Measurements from ENCODE around the gene COMT. TPM values are rescaled to one million over a fixed set of nuclear protein-coding genes. Genes with fewer than 3 reads are reported as not detected.
A peak's percentile ranks its signal among the peaks of the same experiment; 100 is the strongest.

Gene COMT
- total RNA-seq, 1 donor from 2014 or later, result 240 TPM

- Histone ChIP-seq H3K36me3 (peaks cover 0 to 67% of the 10 kb centered on the region in 2 donors), H3K27me3 (no peaks in the 10 kb centered on the region), H3K4me1 (peaks cover 7% of the 10 kb centered on the region), H3K4me3 (no peak overlapping the region), H3K27ac (no peak overlapping the region), H3K9me3 (no peaks in the 10 kb centered on the region)
- TF ChIP-seq POLR2AphosphoS5 (IDR thresholded peaks at IDR 0.05; ENCODE audit: insufficient read depth in 1 of 2, low read depth in 1 of 2), result no peak
- TF ChIP-seq POLR2A (IDR thresholded peaks at IDR 0.05), result no peak
- no peak for TF ChIP-seq CTCF (IDR thresholded peaks at IDR 0.05)
- DNase-seq (ENCODE audit: extremely low spot score in 2 of 2), result no peak
- intact Hi-C loops (cut with DNase I), result no loop called here
These were observed 26.9 kb downstream of the COMT start for GRCh38 chr22:19968450-19968891.

GRCh38 chr22:19969141-19969928 lies 27.8 kb downstream of the COMT start:
- TF ChIP-seq POLR2AphosphoS5 (IDR thresholded peaks at IDR 0.05; ENCODE audit: insufficient read depth in 1 of 2, low read depth in 1 of 2) (no peak), POLR2A (IDR thresholded peaks at IDR 0.05) (no peak), CTCF (IDR thresholded peaks at IDR 0.05) (no peak)
- Histone ChIP-seq H3K36me3 (peaks cover 0 to 58% of the 10 kb centered on the region in 2 donors), H3K27me3 (no peaks in the 10 kb centered on the region), H3K4me1 (peaks cover 9% of the 10 kb centered on the region), H3K27ac (no peak overlapping the region), H3K4me3 (no peak overlapping the region), H3K9me3 (no peaks in the 10 kb centered on the region)
- DNase-seq (ENCODE audit: extremely low spot score in 2 of 2), result no peak
- intact Hi-C loops (cut with DNase I), result no loop called here

GRCh38 chr22:19970031-19970478 lies 28.5 kb downstream of the COMT start:
- no peak for TF ChIP-seq CTCF (IDR thresholded peaks at IDR 0.05)
- no peak for TF ChIP-seq POLR2A (IDR thresholded peaks at IDR 0.05)
- no peak for TF ChIP-seq POLR2AphosphoS5 (IDR thresholded peaks at IDR 0.05; ENCODE audit: insufficient read depth in 1 of 2, low read depth in 1 of 2)
- Histone ChIP-seq H3K4me3 (no peak overlapping the region), H3K27me3 (no peaks in the 10 kb centered on the region), H3K4me1 (peaks cover 15% of the 10 kb centered on the region), H3K9me3 (no peaks in the 10 kb centered on the region), H3K27ac (no peak overlapping the region), H3K36me3 (peaks cover 0 to 52% of the 10 kb centered on the region in 2 donors)
- intact Hi-C loops (cut with DNase I), result loop anchor here (2.0 kb wide), 1 partner anchor 43 kb away; no protein-coding TSS in a partner anchor
- no peak for DNase-seq (ENCODE audit: extremely low spot score in 2 of 2)

- peaks cover 15% of the 10 kb centered on the region for H3K4me1 ChIP-seq
- H3K27me3 ChIP-seq, result no peaks in the 10 kb centered on the region
- DNase-seq (ENCODE audit: extremely low spot score in 2 of 2), result no peak
- no peak overlapping the region for H3K27ac ChIP-seq
- TF ChIP-seq POLR2AphosphoS5 (IDR thresholded peaks at IDR 0.05; ENCODE audit: insufficient read depth in 1 of 2, low read depth in 1 of 2) (no peak), CTCF (IDR thresholded peaks at IDR 0.05) (peak; percentile 55 to 94 (median 59))
- peaks cover 0 to 46% of the 10 kb centered on the region in 2 donors for H3K36me3 ChIP-seq
- H3K9me3 ChIP-seq, result no peaks in the 10 kb centered on the region
- intact Hi-C loops (cut with DNase I), result loop anchor here (2.0 kb wide), 1 partner anchor 42 kb away; no protein-coding TSS in a partner anchor
- H3K4me3 ChIP-seq, result no peak overlapping the region
These were observed 29.1 kb downstream of the COMT start for GRCh38 chr22:19970479-19971275.
